GM12878 (cell line): ENCODE data around the gene SNTN. TPM values are rescaled to one million over a fixed set of nuclear protein-coding genes. Genes with fewer than 3 reads are reported as not detected.

Experiments used
- ATAC-seq: fragments of 200-7000 bp; cut with Tn5 transposase; 3 replicates; pipeline ENCODE4 v1.9.1; 2020; ENCODE audit warnings: mild to moderate bottlenecking, moderate library complexity
- BruUV-seq: library from RNA; stranded (reverse); fragments of 400-500 nt; replicated peaks from 2 replicates; lab custom pipeline; 2021; lab: Mats Ljungman, UMichigan
- CTCF ChIA-PET: fragments of 300-600 bp; sonication (Branson Sonifier 250); formaldehyde crosslinking; extraction: SDS; loops from one replicate; lab custom pipeline; 2021; ENCODE audit warnings: inconsistent platforms; lab: Yijun Ruan, JAX
- POLR2A ChIA-PET: fragments of 350-600 bp; formaldehyde crosslinking; extraction: SDS; loops from one replicate; lab custom pipeline; 2021; ENCODE audit warnings: inconsistent platforms; lab: Charles Lee
- RAD21 ChIA-PET: fragments of 300-600 bp; sonication (Branson Sonifier 250); formaldehyde crosslinking; loops from one replicate; lab custom pipeline; 2023; ENCODE audit warnings: antibody characterized with exemption; ENCODE audit not compliant: unreplicated experiment; lab: Charles Lee
- SMC1A ChIA-PET: fragments of 300-600 bp; sonication (Branson Sonifier 250); formaldehyde crosslinking; loops from one replicate; lab custom pipeline; 2023; ENCODE audit not compliant: unreplicated experiment, uncharacterized antibody; lab: Charles Lee
- DNase-seq: peaks from one replicate; pipeline ENCODE4 v3.0.0-alpha.2; 2011; ENCODE audit warnings: low read depth, low spot score
- FAIRE-seq: peaks from 3 replicates; lab custom pipeline; 2011; peaks lifted over from hg19 to GRCh38; lab: Jason Lieb, UNC
- H2AFZ ChIP-seq: 2 replicates; pipeline ENCODE4 v1.6.0; 2011; ENCODE audit warnings: low read depth, low read length, control low read depth; ENCODE audit not compliant: control insufficient read depth
- H3K27ac ChIP-seq: 2 replicates; pipeline ENCODE4 v1.5.1; 2011; ENCODE audit warnings: control low read depth; ENCODE audit not compliant: control insufficient read depth, insufficient read depth
- H3K27me3 ChIP-seq, 2 experiments: replicated peaks in 1 of 2; 2 replicates each; pipeline versions ENCODE4 v1.6.0 to v1.6.1; 2011; ENCODE audit warnings: low read length in 1 of 2; ENCODE audit not compliant: control insufficient read depth in 2 of 2, insufficient read depth in 2 of 2
- H3K36me3 ChIP-seq, 2 experiments: 2 replicates each; pipeline ENCODE4 v1.5.1; 2011; ENCODE audit warnings: low read length in 1 of 2; ENCODE audit not compliant: control insufficient read depth in 2 of 2, insufficient read depth in 2 of 2
- H3K4me1 ChIP-seq: 2 replicates; pipeline ENCODE4 v1.6.1; 2011; ENCODE audit warnings: mild to moderate bottlenecking, low read length, moderate library complexity, mixed read lengths; ENCODE audit not compliant: control insufficient read depth, insufficient read depth
- H3K4me2 ChIP-seq: 2 replicates; pipeline ENCODE4 v1.6.0; 2011; ENCODE audit warnings: control low read depth; ENCODE audit not compliant: control insufficient read depth, insufficient read depth
- H3K4me3 ChIP-seq: fragments of 200-600 bp; sonication (generic); 2 replicates; pipeline ENCODE4 v1.5.1; 2016
- H3K79me2 ChIP-seq: 2 replicates; pipeline ENCODE4 v1.6.0; 2011; ENCODE audit warnings: low read length; ENCODE audit not compliant: control insufficient read depth, insufficient read depth
- H3K9ac ChIP-seq: 2 replicates; pipeline ENCODE4 v1.8.0; 2011; ENCODE audit warnings: low read length, control low read depth, mixed read lengths; ENCODE audit not compliant: control insufficient read depth, insufficient read depth
- H3K9me3 ChIP-seq: replicated peaks from 3 replicates; pipeline ENCODE4 v1.5.1; 2011; ENCODE audit warnings: mild to moderate bottlenecking, low read length; ENCODE audit not compliant: control insufficient read depth, insufficient read depth
- H4K20me1 ChIP-seq: 2 replicates; pipeline ENCODE4 v1.6.0; 2011; ENCODE audit not compliant: control insufficient read depth, insufficient read depth
- CBFB ChIP-seq: IDR thresholded peaks from 2 replicates; pipeline ENCODE4 v1.6.1; 2016; ENCODE audit warnings: antibody characterized with exemption, low read depth
- ESRRA ChIP-seq: IDR thresholded peaks from 2 replicates; pipeline ENCODE4 v1.6.1; 2012; ENCODE audit warnings: mild to moderate bottlenecking, low read length, improper control_type of control experiment
- FOXK2 ChIP-seq: fragments of 450-650 bp; IDR thresholded peaks from 2 replicates; pipeline ENCODE4 v1.6.1; 2017; ENCODE audit warnings: mild to moderate bottlenecking, moderate library complexity
- KAT2A ChIP-seq: conservative IDR thresholded peaks from 2 replicates; pipeline ENCODE4 v1.6.1; 2011; ENCODE audit warnings: low read depth, low read length; ENCODE audit not compliant: control insufficient read depth
- MTA3 ChIP-seq: IDR thresholded peaks from 2 replicates; pipeline ENCODE4 v1.6.1; 2012; ENCODE audit warnings: low read length, inconsistent platforms, borderline replicate concordance
- NR2C2 ChIP-seq: IDR thresholded peaks from 2 replicates; pipeline ENCODE4 v1.6.1; 2011; ENCODE audit warnings: borderline replicate concordance, low read depth; ENCODE audit not compliant: control insufficient read depth, insufficient read length
- SIN3A ChIP-seq: IDR thresholded peaks from 2 replicates; pipeline ENCODE4 v1.6.1; 2012; ENCODE audit warnings: low read depth, low read length, improper control_type of control experiment
- SMC3 ChIP-seq: IDR thresholded peaks from 2 replicates; pipeline ENCODE4 v1.6.1; 2011; ENCODE audit warnings: low read length, improper control_type of control experiment, borderline replicate concordance
- SREBF1 ChIP-seq: IDR thresholded peaks from 2 replicates; pipeline ENCODE4 v1.6.1; 2012; ENCODE audit warnings: mild to moderate bottlenecking, low read length
- SREBF2 ChIP-seq: IDR thresholded peaks from 2 replicates; pipeline ENCODE4 v1.6.1; 2012; ENCODE audit warnings: mild to moderate bottlenecking, low read length
- SUZ12 ChIP-seq: fragments of 200-600 bp; sonication (generic); IDR thresholded peaks from one replicate; pipeline ENCODE4 v1.6.1; 2018; ENCODE audit warnings: antibody characterized with exemption, mild to moderate bottlenecking; ENCODE audit not compliant: unreplicated experiment
- WGBS: methylation state at CpG from one replicate; pipeline ENCODE4 v1.1.6; 2016; ENCODE audit warnings: low lambda C conversion rate; ENCODE audit not compliant: insufficient replicate concordance, insufficient coverage; ENCODE audit errors: missing lambda C conversion rate; 5-methylcytosine and 5-hydroxymethylcytosine counted together
- in situ Hi-C: fragments of 300-500 bp; cut with MboI; formaldehyde crosslinking; loops from 9 replicates; pipeline ENCODE4 v1.14.3; 2018; ENCODE audit warnings: mixed read lengths
- intact Hi-C: fragments of 100-400 bp; cut with micrococcal nuclease; formaldehyde crosslinking; loops from one replicate; pipeline ENCODE4 v1.14.2; 2022; ENCODE audit not compliant: unreplicated experiment
- polyA plus RNA-seq, 11 experiments: library from polyadenylated mRNA; depleted of rRNA in 4 of 11; unstranded in 6 of 11; stranded (reverse) in 5 of 11; fragments of >200 nt; fragmentation: Nextera tagmentation in 4 of 11; fragmentation: Illumina TruSeq in 1 of 11; extraction: Ambion mirVana in 4 of 11; extraction: Trizol in 1 of 11; gene quantifications; 1 replicate in 1 of 11; 2 replicates in 10 of 11; pipeline versions ENCODE4 v1.2.1 to v1.2.3, GENCODE V29; 2011 to 2016; ENCODE audit warnings: inconsistent platforms in 2 of 11, missing spikeins in 2 of 11, low read depth in 1 of 11
- total RNA-seq, 4 experiments: library from RNA; depleted of rRNA in 3 of 4; stranded (reverse); fragments of >200 nt in 3 of 4; fragmentation: Illumina TruSeq in 1 of 4; extraction: Trizol in 1 of 4; gene quantifications; 2 replicates each; pipeline versions ENCODE4 v1.2.1 to v1.2.3, GENCODE V29; 2013 to 2021
- TF ChIP-seq, protein P1 (sequence below): IDR thresholded peaks from 2 replicates; pipeline ENCODE4 v1.6.1; 2011; ENCODE audit warnings: borderline replicate concordance, low read depth, mild to moderate bottlenecking, moderate library complexity, low read length; ENCODE audit not compliant: insufficient read depth, poor library complexity, severe bottlenecking
- TF ChIP-seq, protein P2 (sequence below): IDR thresholded peaks from 2 replicates; pipeline ENCODE4 v1.6.1; 2012; ENCODE audit warnings: low read depth, low read length, improper control_type of control experiment
- TF ChIP-seq, protein P3 (sequence below): fragments of 450-650 bp; IDR thresholded peaks from 2 replicates; pipeline ENCODE4 v1.6.1; 2017; ENCODE audit warnings: mild to moderate bottlenecking, low read depth, inconsistent platforms; ENCODE audit not compliant: poor library complexity, severe bottlenecking
- TF ChIP-seq, protein P4 (sequence below): fragments of 450-650 bp; IDR thresholded peaks from 2 replicates; pipeline ENCODE4 v1.6.1; 2014; ENCODE audit warnings: mild to moderate bottlenecking
- TF ChIP-seq, protein P5 (sequence below): fragments of 450-650 bp; IDR thresholded peaks from 2 replicates; pipeline ENCODE4 v1.6.1; 2017; ENCODE audit warnings: mild to moderate bottlenecking, moderate library complexity

SNTN gene
- total and polyA plus RNA-seq, 10 of the 15 experiments (the other 5 are each of a cell fraction or from before 2014, with no cell fraction given), result not detected

DNA sequence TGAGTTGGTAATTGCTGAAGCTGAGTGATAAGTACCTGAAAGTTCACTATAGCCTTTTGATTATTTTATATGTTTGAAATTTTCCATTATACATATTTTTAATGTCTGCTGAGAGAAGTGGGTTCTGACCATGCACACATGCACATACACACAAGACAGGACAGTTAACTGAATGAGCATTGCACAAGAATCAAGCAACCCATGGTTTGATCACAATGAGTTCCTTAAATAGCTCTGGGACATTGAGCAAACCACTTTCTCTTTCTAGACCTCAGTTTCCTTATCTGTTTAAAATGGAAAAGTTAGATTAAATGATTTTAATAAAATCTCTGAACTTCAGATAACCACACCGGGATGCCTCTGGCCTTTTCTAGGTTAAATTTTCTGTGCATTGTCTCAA lies 26.7 kb downstream of the SNTN start:
- H4K20me1 ChIP-seq, result no peaks in the 10 kb centered on the region
- RAD21 ChIA-PET, result no interaction called here
- H3K9ac ChIP-seq, result no peak overlapping the region
- no TSS peak for BruUV-seq
- DNase-seq (no peak), FAIRE-seq (no peak), ATAC-seq (no peak)
- 39% methylated on average over 1 of the region's 1 CpG for WGBS
- H3K79me2 ChIP-seq, result no peaks in the 10 kb centered on the region
- H3K4me1 ChIP-seq, result no peaks in the 10 kb centered on the region
- POLR2A ChIA-PET, result no interaction called here
- H3K4me3 ChIP-seq, result no peak overlapping the region
- in situ Hi-C loops, result no loop called here
- no peaks in the 10 kb centered on the region for H3K27me3 ChIP-seq
- H3K4me2 ChIP-seq, result no peak overlapping the region
- CTCF ChIA-PET, result no interaction called here
- no peaks in the 10 kb centered on the region for H3K9me3 ChIP-seq
- no peak overlapping the region for H2AFZ ChIP-seq
- intact Hi-C loops, result loop anchor here (10.0 kb wide), 1 partner anchor 136 kb away; the partner anchor contains the start of gene C3orf49
- SMC1A ChIA-PET, result no interaction called here
- H3K36me3 ChIP-seq, result no peaks in the 10 kb centered on the region
- H3K27ac ChIP-seq, result no peak overlapping the region
- TF ChIP-seq CBFB (no peak), SREBF2 (no peak), KAT2A (no peak), SREBF1 (no peak), SMC3 (no peak), FOXK2 (no peak), SUZ12 (no peak), NR2C2 (no peak), SIN3A (no peak), ESRRA (no peak), MTA3 (no peak)
- TF ChIP-seq, protein P1, sequence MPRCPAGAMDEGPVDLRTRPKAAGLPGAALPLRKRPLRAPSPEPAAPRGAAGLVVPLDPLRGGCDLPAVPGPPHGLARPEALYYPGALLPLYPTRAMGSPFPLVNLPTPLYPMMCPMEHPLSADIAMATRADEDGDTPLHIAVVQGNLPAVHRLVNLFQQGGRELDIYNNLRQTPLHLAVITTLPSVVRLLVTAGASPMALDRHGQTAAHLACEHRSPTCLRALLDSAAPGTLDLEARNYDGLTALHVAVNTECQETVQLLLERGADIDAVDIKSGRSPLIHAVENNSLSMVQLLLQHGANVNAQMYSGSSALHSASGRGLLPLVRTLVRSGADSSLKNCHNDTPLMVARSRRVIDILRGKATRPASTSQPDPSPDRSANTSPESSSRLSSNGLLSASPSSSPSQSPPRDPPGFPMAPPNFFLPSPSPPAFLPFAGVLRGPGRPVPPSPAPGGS, result no peak
- TF ChIP-seq, protein P2, sequence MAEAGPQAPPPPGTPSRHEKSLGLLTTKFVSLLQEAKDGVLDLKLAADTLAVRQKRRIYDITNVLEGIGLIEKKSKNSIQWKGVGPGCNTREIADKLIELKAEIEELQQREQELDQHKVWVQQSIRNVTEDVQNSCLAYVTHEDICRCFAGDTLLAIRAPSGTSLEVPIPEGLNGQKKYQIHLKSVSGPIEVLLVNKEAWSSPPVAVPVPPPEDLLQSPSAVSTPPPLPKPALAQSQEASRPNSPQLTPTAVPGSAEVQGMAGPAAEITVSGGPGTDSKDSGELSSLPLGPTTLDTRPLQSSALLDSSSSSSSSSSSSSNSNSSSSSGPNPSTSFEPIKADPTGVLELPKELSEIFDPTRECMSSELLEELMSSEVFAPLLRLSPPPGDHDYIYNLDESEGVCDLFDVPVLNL, result no peak
- TF ChIP-seq, protein P3, sequence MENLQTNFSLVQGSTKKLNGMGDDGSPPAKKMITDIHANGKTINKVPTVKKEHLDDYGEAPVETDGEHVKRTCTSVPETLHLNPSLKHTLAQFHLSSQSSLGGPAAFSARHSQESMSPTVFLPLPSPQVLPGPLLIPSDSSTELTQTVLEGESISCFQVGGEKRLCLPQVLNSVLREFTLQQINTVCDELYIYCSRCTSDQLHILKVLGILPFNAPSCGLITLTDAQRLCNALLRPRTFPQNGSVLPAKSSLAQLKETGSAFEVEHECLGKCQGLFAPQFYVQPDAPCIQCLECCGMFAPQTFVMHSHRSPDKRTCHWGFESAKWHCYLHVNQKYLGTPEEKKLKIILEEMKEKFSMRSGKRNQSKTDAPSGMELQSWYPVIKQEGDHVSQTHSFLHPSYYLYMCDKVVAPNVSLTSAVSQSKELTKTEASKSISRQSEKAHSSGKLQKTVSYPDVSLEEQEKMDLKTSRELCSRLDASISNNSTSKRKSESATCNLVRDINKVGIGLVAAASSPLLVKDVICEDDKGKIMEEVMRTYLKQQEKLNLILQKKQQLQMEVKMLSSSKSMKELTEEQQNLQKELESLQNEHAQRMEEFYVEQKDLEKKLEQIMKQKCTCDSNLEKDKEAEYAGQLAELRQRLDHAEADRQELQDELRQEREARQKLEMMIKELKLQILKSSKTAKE, result no peak
- TF ChIP-seq, protein P4, sequence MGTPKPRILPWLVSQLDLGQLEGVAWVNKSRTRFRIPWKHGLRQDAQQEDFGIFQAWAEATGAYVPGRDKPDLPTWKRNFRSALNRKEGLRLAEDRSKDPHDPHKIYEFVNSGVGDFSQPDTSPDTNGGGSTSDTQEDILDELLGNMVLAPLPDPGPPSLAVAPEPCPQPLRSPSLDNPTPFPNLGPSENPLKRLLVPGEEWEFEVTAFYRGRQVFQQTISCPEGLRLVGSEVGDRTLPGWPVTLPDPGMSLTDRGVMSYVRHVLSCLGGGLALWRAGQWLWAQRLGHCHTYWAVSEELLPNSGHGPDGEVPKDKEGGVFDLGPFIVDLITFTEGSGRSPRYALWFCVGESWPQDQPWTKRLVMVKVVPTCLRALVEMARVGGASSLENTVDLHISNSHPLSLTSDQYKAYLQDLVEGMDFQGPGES, result no peak
- TF ChIP-seq, protein P5, sequence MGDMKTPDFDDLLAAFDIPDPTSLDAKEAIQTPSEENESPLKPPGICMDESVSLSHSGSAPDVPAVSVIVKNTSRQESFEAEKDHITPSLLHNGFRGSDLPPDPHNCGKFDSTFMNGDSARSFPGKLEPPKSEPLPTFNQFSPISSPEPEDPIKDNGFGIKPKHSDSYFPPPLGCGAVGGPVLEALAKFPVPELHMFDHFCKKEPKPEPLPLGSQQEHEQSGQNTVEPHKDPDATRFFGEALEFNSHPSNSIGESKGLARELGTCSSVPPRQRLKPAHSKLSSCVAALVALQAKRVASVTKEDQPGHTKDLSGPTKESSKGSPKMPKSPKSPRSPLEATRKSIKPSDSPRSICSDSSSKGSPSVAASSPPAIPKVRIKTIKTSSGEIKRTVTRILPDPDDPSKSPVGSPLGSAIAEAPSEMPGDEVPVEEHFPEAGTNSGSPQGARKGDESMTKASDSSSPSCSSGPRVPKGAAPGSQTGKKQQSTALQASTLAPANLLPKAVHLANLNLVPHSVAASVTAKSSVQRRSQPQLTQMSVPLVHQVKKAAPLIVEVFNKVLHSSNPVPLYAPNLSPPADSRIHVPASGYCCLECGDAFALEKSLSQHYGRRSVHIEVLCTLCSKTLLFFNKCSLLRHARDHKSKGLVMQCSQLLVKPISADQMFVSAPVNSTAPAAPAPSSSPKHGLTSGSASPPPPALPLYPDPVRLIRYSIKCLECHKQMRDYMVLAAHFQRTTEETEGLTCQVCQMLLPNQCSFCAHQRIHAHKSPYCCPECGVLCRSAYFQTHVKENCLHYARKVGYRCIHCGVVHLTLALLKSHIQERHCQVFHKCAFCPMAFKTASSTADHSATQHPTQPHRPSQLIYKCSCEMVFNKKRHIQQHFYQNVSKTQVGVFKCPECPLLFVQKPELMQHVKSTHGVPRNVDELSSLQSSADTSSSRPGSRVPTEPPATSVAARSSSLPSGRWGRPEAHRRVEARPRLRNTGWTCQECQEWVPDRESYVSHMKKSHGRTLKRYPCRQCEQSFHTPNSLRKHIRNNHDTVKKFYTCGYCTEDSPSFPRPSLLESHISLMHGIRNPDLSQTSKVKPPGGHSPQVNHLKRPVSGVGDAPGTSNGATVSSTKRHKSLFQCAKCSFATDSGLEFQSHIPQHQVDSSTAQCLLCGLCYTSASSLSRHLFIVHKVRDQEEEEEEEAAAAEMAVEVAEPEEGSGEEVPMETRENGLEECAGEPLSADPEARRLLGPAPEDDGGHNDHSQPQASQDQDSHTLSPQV, result no peak
